ENCODE measurements around the gene RNF14.
A peak's percentile ranks its signal among the peaks of the same experiment; 100 is the strongest.
"Not testable (repeated sequence)": the region's sequence is repeated elsewhere in the genome, so short reads cannot be mapped to it uniquely, and the experiment has no call there.

RNF14 gene

GRCh38 chr5:142036918-142037317 is 68.0 kb downstream of the RNF14 start:
- H3K27ac Mint-ChIP-seq (ENCODE audit: low read depth), result no peak overlapping the region
- no peak for ATAC-seq (replicated peaks; ENCODE audit: extremely low read depth, poor library complexity, severe bottlenecking)
- no peaks in the 10 kb centered on the region for H3K9me3 Mint-ChIP-seq
- no peak overlapping the region for H3K4me3 Mint-ChIP-seq
- no peak for DNase-seq (ENCODE audit: low spot score in 2 of 2)
- H3K27me3 Mint-ChIP-seq, result no peaks in the 10 kb centered on the region
- H3K4me1 Mint-ChIP-seq, result peaks cover 8% of the 10 kb centered on the region
- no peaks in the 10 kb centered on the region for H3K36me3 Mint-ChIP-seq (ENCODE audit: insufficient read depth)

- not testable (repeated sequence) for DNase-seq (ENCODE audit: low spot score in 2 of 2); H3K36me3 Mint-ChIP-seq (ENCODE audit: insufficient read depth); H3K9me3 Mint-ChIP-seq; ATAC-seq (replicated peaks; ENCODE audit: extremely low read depth, poor library complexity, severe bottlenecking); H3K4me3 Mint-ChIP-seq; H3K4me1 Mint-ChIP-seq; H3K27ac Mint-ChIP-seq (ENCODE audit: low read depth); H3K27me3 Mint-ChIP-seq
These were observed 68.7 kb downstream of the RNF14 start for GRCh38 chr5:142037599-142037998.

DNA sequence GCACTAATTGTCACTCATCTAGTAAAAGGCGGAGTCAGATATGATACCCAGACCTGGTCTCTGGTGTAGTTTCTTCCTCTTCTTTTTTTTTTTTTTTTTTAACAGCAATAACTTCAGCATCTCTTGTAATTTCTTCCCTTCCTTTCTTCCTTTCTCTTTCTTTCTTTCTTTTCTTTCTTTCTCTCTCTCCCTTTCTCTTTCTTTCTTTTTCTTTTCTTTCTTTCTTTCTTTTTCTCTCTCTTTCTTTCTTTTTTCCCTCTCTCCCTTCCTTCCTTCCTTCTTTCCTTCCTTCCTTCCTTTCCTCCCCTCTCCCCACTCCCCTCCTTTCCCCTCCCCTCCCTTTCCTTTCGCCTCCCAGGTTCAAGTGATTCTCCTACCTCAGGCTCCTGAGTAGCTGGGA is 69.8 kb downstream of the RNF14 start:
- H3K36me3 Mint-ChIP-seq (ENCODE audit: insufficient read depth), result no peaks in the 10 kb centered on the region
- H3K9me3 Mint-ChIP-seq, result no peaks in the 10 kb centered on the region
- H3K27me3 Mint-ChIP-seq, result no peaks in the 10 kb centered on the region
- H3K4me1 Mint-ChIP-seq, result peaks cover 8% of the 10 kb centered on the region
- H3K27ac Mint-ChIP-seq (ENCODE audit: low read depth), result peak overlapping the region; percentile 50
- DNase-seq (ENCODE audit: low spot score in 2 of 2) (no peak), ATAC-seq (replicated peaks; ENCODE audit: extremely low read depth, poor library complexity, severe bottlenecking) (no peak)
- no peak overlapping the region for H3K4me3 Mint-ChIP-seq

All from central memory CD8-positive, alpha-beta T cell (primary cell).